OCI-LY3 (cell line): Measurements from ENCODE around the gene KRT14.
"Not testable (repeated sequence)": the region's sequence is repeated elsewhere in the genome, so short reads cannot be mapped to it uniquely, and the experiment has no call there.

ENCODE experiments used
- H2AFZ ChIP-seq: fragments of 200-600, 300-600 bp; shearing (Covaris generic); 2 replicates; pipeline ENCODE4 v1.6.0; 2014; ENCODE audit warnings: antibody characterized with exemption, low read depth, low read length
- H3K27ac ChIP-seq: fragments of 200-600, 300-600 bp; sonication (generic); 2 replicates; pipeline ENCODE4 v1.5.1; 2014; ENCODE audit warnings: mild to moderate bottlenecking, low read length, moderate library complexity, mixed read lengths
- H3K27me3 ChIP-seq: fragments of 200-600, 300-600 bp; sonication (generic); 2 replicates; pipeline ENCODE4 v1.6.1; 2014; ENCODE audit warnings: low read depth, low read length, mixed read lengths
- H3K36me3 ChIP-seq: fragments of 200-600, 300-600 bp; sonication (generic); replicated peaks from 2 replicates; pipeline ENCODE3; 2014; ENCODE audit warnings: low read depth, low read length, mixed read lengths
- H3K4me1 ChIP-seq: fragments of 300-600, 200-600 bp; sonication (generic); 2 replicates; pipeline ENCODE4 v1.6.1; 2014; ENCODE audit warnings: low read length, mixed read lengths
- H3K4me2 ChIP-seq: fragments of 200-600, 300-600 bp; sonication (generic); 2 replicates; pipeline ENCODE4 v1.6.1; 2014; ENCODE audit warnings: low read length, mixed read lengths
- H3K4me3 ChIP-seq: fragments of 300-600, 200-600 bp; sonication (generic); 2 replicates; pipeline ENCODE4 v1.5.1; 2014; ENCODE audit warnings: antibody characterized with exemption, mild to moderate bottlenecking, low read length, moderate library complexity
- H3K79me2 ChIP-seq: fragments of 300-600, 200-600 bp; shearing (Covaris generic); 2 replicates; pipeline ENCODE4 v1.6.1; 2014; ENCODE audit warnings: mild to moderate bottlenecking, low read length, mixed read lengths
- H3K9ac ChIP-seq: fragments of 300-600, 200-600 bp; shearing (Covaris generic); 2 replicates; pipeline ENCODE4 v1.6.0; 2014; ENCODE audit warnings: mild to moderate bottlenecking, low read length, moderate library complexity
- H3K9me3 ChIP-seq: fragments of 200-600, 300-600 bp; shearing (Covaris generic); 2 replicates; pipeline ENCODE4 v1.6.1; 2014; ENCODE audit warnings: low read length, mixed read lengths; ENCODE audit not compliant: insufficient read depth
- H4K20me1 ChIP-seq: fragments of 200-600, 300-600 bp; sonication (generic); 2 replicates; pipeline ENCODE4 v1.6.1; 2016; ENCODE audit warnings: low read length, mixed read lengths; ENCODE audit not compliant: insufficient read depth
- CTCF ChIP-seq: fragments of 200-600, 300-600 bp; sonication (generic); IDR thresholded peaks from 2 replicates; pipeline ENCODE4 v1.5.1; 2014; ENCODE audit warnings: antibody characterized with exemption, low read length, low read depth
- EZH2phosphoT487 ChIP-seq: fragments of 200-600 bp; shearing (Covaris generic); IDR thresholded peaks from 2 replicates; pipeline ENCODE4 v1.6.1; 2018; ENCODE audit warnings: antibody characterized with exemption, mixed run types, low read depth

The KRT14 gene

GRCh38 chr17:41629316-41629715 lies 42.6 kb upstream of the KRT14 start:
- H3K27me3 ChIP-seq = no peaks in the 10 kb centered on the region
- no peak overlapping the region for H3K9ac ChIP-seq
- H3K36me3 ChIP-seq = no peaks in the 10 kb centered on the region
- no peak overlapping the region for H3K4me2 ChIP-seq
- no peaks in the 10 kb centered on the region for H3K4me1 ChIP-seq
- H3K4me3 ChIP-seq = no peak overlapping the region
- no peak for TF ChIP-seq CTCF
- no peak overlapping the region for H3K27ac ChIP-seq
- H4K20me1 ChIP-seq = no peaks in the 10 kb centered on the region
- H3K9me3 ChIP-seq = no peaks in the 10 kb centered on the region
- H3K79me2 ChIP-seq = no peaks in the 10 kb centered on the region
- H2AFZ ChIP-seq = no peak overlapping the region

GRCh38 chr17:41628621-41629255 lies 42.0 kb upstream of the KRT14 start:
- not testable (repeated sequence) for H3K27ac ChIP-seq, H4K20me1 ChIP-seq, H3K4me3 ChIP-seq, H3K27me3 ChIP-seq, H2AFZ ChIP-seq, H3K9ac ChIP-seq, H3K36me3 ChIP-seq, H3K9me3 ChIP-seq, H3K4me1 ChIP-seq, H3K79me2 ChIP-seq, H3K4me2 ChIP-seq

GRCh38 chr17:41628073-41628370 lies 41.3 kb upstream of the KRT14 start:
- H3K27ac ChIP-seq, H3K36me3 ChIP-seq, H3K9ac ChIP-seq: not testable (repeated sequence)

GRCh38 chr17:41627316-41628072 lies 40.8 kb upstream of the KRT14 start:
- Histone ChIP-seq H3K4me1 (no peaks in the 10 kb centered on the region), H3K27me3 (0 out of 2 replicates have a peak, but pooled peaks cover 4% of the 10 kb centered on the region), H2AFZ (no peak overlapping the region), H4K20me1 (no peaks in the 10 kb centered on the region), H3K9ac (no peak overlapping the region), H3K4me2 (no peak overlapping the region), H3K36me3 (no peaks in the 10 kb centered on the region), H3K79me2 (no peaks in the 10 kb centered on the region), H3K27ac (no peak overlapping the region), H3K4me3 (no peak overlapping the region), H3K9me3 (no peaks in the 10 kb centered on the region)
- TF ChIP-seq CTCF (no peak), EZH2phosphoT487 (no peak)

More at GRCh38 chr17:41628073-41628370, 41.3 kb upstream of the KRT14 start:
- H3K4me2 ChIP-seq, H3K4me1 ChIP-seq, H3K79me2 ChIP-seq, H2AFZ ChIP-seq, H3K9me3 ChIP-seq, H3K4me3 ChIP-seq, H4K20me1 ChIP-seq, H3K27me3 ChIP-seq: not testable (repeated sequence)

- not testable (repeated sequence) for H2AFZ ChIP-seq, H3K27me3 ChIP-seq, H3K9ac ChIP-seq, H3K4me1 ChIP-seq, H3K79me2 ChIP-seq, H3K4me2 ChIP-seq, H3K27ac ChIP-seq, H3K4me3 ChIP-seq, H3K9me3 ChIP-seq, H3K36me3 ChIP-seq, H4K20me1 ChIP-seq
Observed at GRCh38 chr17:41626914-41627295, 40.2 kb upstream of the KRT14 start.

- not testable (repeated sequence) for H3K4me3 ChIP-seq
Observed at GRCh38 chr17:41626028-41626913, 39.6 kb upstream of the KRT14 start.

More at GRCh38 chr17:41626028-41626913, 39.6 kb upstream of the KRT14 start:
- not testable (repeated sequence) for H3K9ac ChIP-seq, H3K9me3 ChIP-seq, H2AFZ ChIP-seq, H4K20me1 ChIP-seq, H3K79me2 ChIP-seq, H3K27ac ChIP-seq, H3K27me3 ChIP-seq, H3K36me3 ChIP-seq, H3K4me2 ChIP-seq, H3K4me1 ChIP-seq
